ENCODE data around the gene AP3M1. TPM values are rescaled to one million over a fixed set of nuclear protein-coding genes. Genes with fewer than 3 reads are reported as not detected.

Gene AP3M1
- polyA plus RNA-seq, 3 donors: 17.5 to 32.0 (median 23.2) TPM

- H3K4me1 Mint-ChIP-seq: peaks cover 13% of the 10 kb centered on the region
- TF ChIP-seq CTCF (IDR thresholded peaks at IDR 0.05): no peak
- intact Hi-C loops (cut with micrococcal nuclease): loop anchor here in 1 of 2 donors (10.0 kb wide), 1 partner anchor 106 kb away; no protein-coding TSS in a partner anchor
Measured at GRCh38 chr10:74071157-74071556, 79.5 kb downstream of the AP3M1 start.

More at GRCh38 chr10:74071157-74071556, 79.5 kb downstream of the AP3M1 start:
- H3K79me2 ChIP-seq (ENCODE audit: insufficient read depth, low read length): peaks cover 43% of the 10 kb centered on the region
- H4K20me1 ChIP-seq (ENCODE audit: insufficient read depth, low read length): peaks cover 74% of the 10 kb centered on the region
- H3K36me3 ChIP-seq (replicated peaks in 1 of 2; ENCODE audit: control insufficient read depth in 1 of 2, insufficient read depth in 2 of 2, low read length in 2 of 2): peaks cover 60 to 69% of the 10 kb centered on the region in 2 donors
- no peak overlapping the region for H2AFZ ChIP-seq (ENCODE audit: insufficient read depth, low read depth, low read length, poor library complexity, severe bottlenecking)
- peaks cover 4 to 9% of the 10 kb centered on the region in 2 donors for H3K4me1 ChIP-seq (ENCODE audit: control insufficient read depth in 1 of 2, insufficient read depth in 2 of 2, low read length in 2 of 2)
- H3K27ac ChIP-seq (ENCODE audit: low read depth in 1 of 2, low read length in 2 of 2): no peak overlapping the region
- H3K9ac ChIP-seq (ENCODE audit: insufficient read depth, low read length, poor library complexity, severe bottlenecking): no peak overlapping the region
- no peak overlapping the region for H3K4me3 Mint-ChIP-seq
- H3K4me2 ChIP-seq (replicated peaks; ENCODE audit: extremely low read depth, low read length, poor library complexity, severe bottlenecking): no peak overlapping the region
- peaks cover 50 to 60% of the 10 kb centered on the region in 2 donors for H3K36me3 Mint-ChIP-seq
- H3K4me3 ChIP-seq (replicated peaks in 1 of 3; ENCODE audit: low read depth in 2 of 3, low read length in 3 of 3): no peak overlapping the region
- H3K27ac Mint-ChIP-seq: peak overlapping the region in 1 of 7 donors; percentile 36
- DNase-seq: no peak
- no peaks in the 10 kb centered on the region for H3K9me3 ChIP-seq (replicated peaks in 1 of 2; ENCODE audit: control insufficient read depth in 1 of 2, insufficient read depth in 1 of 2, low read length in 2 of 2)
- H3K27me3 Mint-ChIP-seq (ENCODE audit: low read depth in 3 of 3): no peaks in the 10 kb centered on the region
- no peaks in the 10 kb centered on the region for H3K9me3 Mint-ChIP-seq
- H3K27me3 ChIP-seq (ENCODE audit: control insufficient read depth in 2 of 2, insufficient read depth in 2 of 2, low read length in 2 of 2): no peaks in the 10 kb centered on the region

Other genes starting within 250 kb of the AP3M1 start
- 1 to 10 TPM in 1 of 3 donors, under 1 TPM in 2; 0.16 to 1.5 (median 0.43) TPM for gene PLAU, start 239.7 kb downstream of the AP3M1 start, polyA plus RNA-seq
- gene VCL, start 152.7 kb downstream of the AP3M1 start, polyA plus RNA-seq: 10 to 100 TPM; 39.1 to 68.4 (median 52.8) TPM
- 10 to 100 TPM in 2 of 3 donors, 1 to 10 TPM in 1; 6.4 to 38.2 (median 35.7) TPM for gene ADK, start 393 bp upstream of the AP3M1 start, polyA plus RNA-seq